HG03175 (cell line): ENCODE results near the gene EDNRA.
A peak's percentile ranks its signal among the peaks of the same experiment; 100 is the strongest.

Experiments used
- ATAC-seq: cut with Tn5 transposase; IDR thresholded peaks from one replicate; pipeline ENCODE4 v1.9.1; 2021; ENCODE audit warnings: mild to moderate bottlenecking, moderate library complexity; ENCODE audit not compliant: unreplicated experiment

EDNRA gene

DNA sequence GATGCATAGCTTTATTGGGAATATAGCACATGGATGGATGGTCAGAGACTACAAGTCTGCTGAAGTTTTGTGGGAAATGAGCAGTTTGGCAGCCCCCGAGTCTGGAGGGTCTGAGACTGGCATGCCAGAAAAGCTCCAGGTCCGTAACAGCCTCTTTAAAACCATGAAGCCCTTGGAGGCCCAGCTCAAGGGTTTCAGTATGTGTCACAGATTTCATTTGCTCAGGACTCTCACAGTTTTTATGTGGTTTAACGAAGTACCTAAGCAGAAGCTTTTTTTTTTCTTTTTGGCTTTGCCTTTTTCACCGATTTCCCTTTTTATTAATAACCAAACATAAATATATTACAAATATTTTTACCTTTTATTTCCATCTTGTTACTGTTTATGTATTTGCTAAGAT is 105.7 kb downstream of the EDNRA start:
- ATAC-seq = peak; percentile 65

- no peak for ATAC-seq
These were observed 106.1 kb downstream of the EDNRA start for GRCh38 chr4:147587041-147587440.

- no peak for ATAC-seq
These were observed 108.7 kb downstream of the EDNRA start for GRCh38 chr4:147589586-147589985.

DNA sequence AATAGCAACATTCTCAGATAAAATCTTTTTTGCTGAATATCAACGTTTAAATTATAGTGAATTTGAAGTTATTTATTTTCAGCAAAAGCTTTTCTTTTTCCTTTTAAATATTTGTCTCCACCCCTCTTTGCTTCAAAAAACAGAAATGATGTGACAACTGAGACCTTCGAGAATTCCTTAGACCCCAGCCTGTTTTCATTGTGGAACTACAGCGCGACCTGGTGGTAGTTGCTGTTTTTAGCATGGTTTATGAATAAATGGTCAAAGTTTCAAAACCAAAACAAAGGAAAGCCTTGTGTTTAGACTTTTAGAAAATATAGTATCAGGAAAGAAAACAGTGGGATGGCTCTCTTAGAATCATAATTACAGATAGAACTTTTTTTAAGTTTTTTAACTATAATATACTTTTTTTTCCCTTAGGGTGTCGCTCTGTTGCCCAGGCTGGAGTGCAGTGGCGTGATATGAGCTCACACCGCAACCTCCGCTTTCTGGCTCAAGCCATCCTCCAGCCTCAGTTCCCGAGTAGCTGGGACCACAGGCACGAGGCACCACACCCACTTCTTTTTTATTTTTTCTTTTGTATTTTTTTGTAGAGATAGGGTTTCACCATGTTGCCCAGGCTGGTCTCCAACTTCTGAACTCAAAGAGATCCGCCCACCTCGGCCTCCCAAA is 109.5 kb downstream of the EDNRA start:
- no peak for ATAC-seq

- no peak for ATAC-seq
These were observed 110.2 kb downstream of the EDNRA start for GRCh38 chr4:147591106-147591505.

- no peak for ATAC-seq
These were observed 113.2 kb downstream of the EDNRA start for GRCh38 chr4:147594107-147594506.
